Neural cell (in vitro differentiated cells): ENCODE measurements around the gene SND1.

ENCODE experiments used
- EP300 ChIP-seq: fragments of 450-650 bp; conservative IDR thresholded peaks from 2 replicates; pipeline ENCODE4 v1.6.1; 2014; ENCODE audit warnings: antibody characterized with exemption, mild to moderate bottlenecking, moderate library complexity; ENCODE audit not compliant: poor library complexity, severe bottlenecking
- EZH2 ChIP-seq: fragments of 200-600, 300-800 bp; shearing (Covaris generic), sonication (generic); IDR thresholded peaks from 2 replicates; pipeline ENCODE4 v1.6.1; 2014; ENCODE audit warnings: antibody characterized with exemption, low read length, borderline replicate concordance, mild to moderate bottlenecking; ENCODE audit not compliant: insufficient read depth, poor library complexity, severe bottlenecking
- MXI1 ChIP-seq: fragments of 450-650 bp; conservative IDR thresholded peaks from 2 replicates; pipeline ENCODE4 v1.6.1; 2014; ENCODE audit warnings: antibody characterized with exemption, mild to moderate bottlenecking; ENCODE audit not compliant: poor library complexity, severe bottlenecking
- POLR2AphosphoS5 ChIP-seq: IDR thresholded peaks from 2 replicates; pipeline ENCODE4 v1.6.1; 2012
- RAD21 ChIP-seq: fragments of 450-650 bp; conservative IDR thresholded peaks from 2 replicates; pipeline ENCODE4 v1.6.1; 2014; ENCODE audit warnings: antibody characterized with exemption, mild to moderate bottlenecking, moderate library complexity
- SMC3 ChIP-seq: fragments of 450-650 bp; conservative IDR thresholded peaks from 2 replicates; pipeline ENCODE4 v1.6.1; 2014; ENCODE audit warnings: antibody characterized with exemption, mild to moderate bottlenecking, moderate library complexity; ENCODE audit not compliant: poor library complexity
- TAF1 ChIP-seq: IDR thresholded peaks from 2 replicates; pipeline ENCODE4 v1.6.1; 2012; ENCODE audit warnings: low read depth
- TF ChIP-seq, protein P1 (sequence below): fragments of 450-650 bp; IDR thresholded peaks from 2 replicates; pipeline ENCODE4 v1.5.1; 2014; ENCODE audit warnings: antibody characterized with exemption, mild to moderate bottlenecking, moderate library complexity; ENCODE audit not compliant: poor library complexity, severe bottlenecking
- TF ChIP-seq, protein P2 (sequence below): IDR thresholded peaks from 2 replicates; pipeline ENCODE4 v1.6.1; 2012; ENCODE audit warnings: borderline replicate concordance

DNA sequence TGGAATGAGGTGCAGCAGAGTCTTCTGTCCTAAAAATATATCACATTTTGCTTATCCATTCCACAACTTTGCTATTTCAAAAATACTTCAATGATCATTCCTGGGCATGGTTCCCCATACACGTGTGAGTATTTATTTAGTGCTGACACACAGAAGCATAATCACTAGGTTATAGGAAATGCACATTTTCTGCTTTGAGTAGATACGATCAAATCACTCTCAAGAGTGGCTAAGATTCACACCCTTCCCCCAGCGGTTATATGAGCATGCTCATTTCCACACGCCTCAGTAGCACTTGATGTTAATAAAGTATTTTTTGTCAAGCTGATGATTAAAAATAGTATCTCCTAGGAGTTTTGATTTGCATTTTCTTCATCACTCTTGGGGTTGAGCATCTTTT lies 472.8 kb downstream of the SND1 start:
- TF ChIP-seq, protein P1, sequence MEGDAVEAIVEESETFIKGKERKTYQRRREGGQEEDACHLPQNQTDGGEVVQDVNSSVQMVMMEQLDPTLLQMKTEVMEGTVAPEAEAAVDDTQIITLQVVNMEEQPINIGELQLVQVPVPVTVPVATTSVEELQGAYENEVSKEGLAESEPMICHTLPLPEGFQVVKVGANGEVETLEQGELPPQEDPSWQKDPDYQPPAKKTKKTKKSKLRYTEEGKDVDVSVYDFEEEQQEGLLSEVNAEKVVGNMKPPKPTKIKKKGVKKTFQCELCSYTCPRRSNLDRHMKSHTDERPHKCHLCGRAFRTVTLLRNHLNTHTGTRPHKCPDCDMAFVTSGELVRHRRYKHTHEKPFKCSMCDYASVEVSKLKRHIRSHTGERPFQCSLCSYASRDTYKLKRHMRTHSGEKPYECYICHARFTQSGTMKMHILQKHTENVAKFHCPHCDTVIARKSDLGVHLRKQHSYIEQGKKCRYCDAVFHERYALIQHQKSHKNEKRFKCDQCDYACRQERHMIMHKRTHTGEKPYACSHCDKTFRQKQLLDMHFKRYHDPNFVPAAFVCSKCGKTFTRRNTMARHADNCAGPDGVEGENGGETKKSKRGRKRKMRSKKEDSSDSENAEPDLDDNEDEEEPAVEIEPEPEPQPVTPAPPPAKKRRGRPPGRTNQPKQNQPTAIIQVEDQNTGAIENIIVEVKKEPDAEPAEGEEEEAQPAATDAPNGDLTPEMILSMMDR = no peak
- TF ChIP-seq POLR2AphosphoS5 (no peak), RAD21 (no peak), EZH2 (no peak), SMC3 (no peak), TAF1 (no peak), MXI1 (no peak), EP300 (no peak)
- TF ChIP-seq, protein P2, sequence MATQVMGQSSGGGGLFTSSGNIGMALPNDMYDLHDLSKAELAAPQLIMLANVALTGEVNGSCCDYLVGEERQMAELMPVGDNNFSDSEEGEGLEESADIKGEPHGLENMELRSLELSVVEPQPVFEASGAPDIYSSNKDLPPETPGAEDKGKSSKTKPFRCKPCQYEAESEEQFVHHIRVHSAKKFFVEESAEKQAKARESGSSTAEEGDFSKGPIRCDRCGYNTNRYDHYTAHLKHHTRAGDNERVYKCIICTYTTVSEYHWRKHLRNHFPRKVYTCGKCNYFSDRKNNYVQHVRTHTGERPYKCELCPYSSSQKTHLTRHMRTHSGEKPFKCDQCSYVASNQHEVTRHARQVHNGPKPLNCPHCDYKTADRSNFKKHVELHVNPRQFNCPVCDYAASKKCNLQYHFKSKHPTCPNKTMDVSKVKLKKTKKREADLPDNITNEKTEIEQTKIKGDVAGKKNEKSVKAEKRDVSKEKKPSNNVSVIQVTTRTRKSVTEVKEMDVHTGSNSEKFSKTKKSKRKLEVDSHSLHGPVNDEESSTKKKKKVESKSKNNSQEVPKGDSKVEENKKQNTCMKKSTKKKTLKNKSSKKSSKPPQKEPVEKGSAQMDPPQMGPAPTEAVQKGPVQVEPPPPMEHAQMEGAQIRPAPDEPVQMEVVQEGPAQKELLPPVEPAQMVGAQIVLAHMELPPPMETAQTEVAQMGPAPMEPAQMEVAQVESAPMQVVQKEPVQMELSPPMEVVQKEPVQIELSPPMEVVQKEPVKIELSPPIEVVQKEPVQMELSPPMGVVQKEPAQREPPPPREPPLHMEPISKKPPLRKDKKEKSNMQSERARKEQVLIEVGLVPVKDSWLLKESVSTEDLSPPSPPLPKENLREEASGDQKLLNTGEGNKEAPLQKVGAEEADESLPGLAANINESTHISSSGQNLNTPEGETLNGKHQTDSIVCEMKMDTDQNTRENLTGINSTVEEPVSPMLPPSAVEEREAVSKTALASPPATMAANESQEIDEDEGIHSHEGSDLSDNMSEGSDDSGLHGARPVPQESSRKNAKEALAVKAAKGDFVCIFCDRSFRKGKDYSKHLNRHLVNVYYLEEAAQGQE = no peak
